Adrenal gland (tissue), 5 donors: Measurements from ENCODE around the gene ANKRD1.

ENCODE experiments used
- POLR2A ChIP-seq, 2 donors: fragments of 450-650 bp; IDR thresholded peaks; one replicate each; pipeline ENCODE4 v1.6.1; 2017; ENCODE audit warnings: antibody characterized with exemption in 2 of 2, mild to moderate bottlenecking in 2 of 2, moderate library complexity in 1 of 2
- TF ChIP-seq, protein P1 (sequence below), 6 experiments: fragments of 450-650 bp in 4 of 6; fragments of 200-600 bp in 2 of 6; sonication (generic) in 1 of 6; IDR thresholded peaks; 1 replicate in 5 of 6; 2 replicates in 1 of 6; pipeline versions ENCODE4 v1.5.1 to v1.8.0; 2016 to 2021; ENCODE audit warnings: antibody characterized with exemption in 6 of 6, mild to moderate bottlenecking in 2 of 6, moderate library complexity in 1 of 6
- donor health status: DM: no; HTN: no; CAD: no.

DNA sequence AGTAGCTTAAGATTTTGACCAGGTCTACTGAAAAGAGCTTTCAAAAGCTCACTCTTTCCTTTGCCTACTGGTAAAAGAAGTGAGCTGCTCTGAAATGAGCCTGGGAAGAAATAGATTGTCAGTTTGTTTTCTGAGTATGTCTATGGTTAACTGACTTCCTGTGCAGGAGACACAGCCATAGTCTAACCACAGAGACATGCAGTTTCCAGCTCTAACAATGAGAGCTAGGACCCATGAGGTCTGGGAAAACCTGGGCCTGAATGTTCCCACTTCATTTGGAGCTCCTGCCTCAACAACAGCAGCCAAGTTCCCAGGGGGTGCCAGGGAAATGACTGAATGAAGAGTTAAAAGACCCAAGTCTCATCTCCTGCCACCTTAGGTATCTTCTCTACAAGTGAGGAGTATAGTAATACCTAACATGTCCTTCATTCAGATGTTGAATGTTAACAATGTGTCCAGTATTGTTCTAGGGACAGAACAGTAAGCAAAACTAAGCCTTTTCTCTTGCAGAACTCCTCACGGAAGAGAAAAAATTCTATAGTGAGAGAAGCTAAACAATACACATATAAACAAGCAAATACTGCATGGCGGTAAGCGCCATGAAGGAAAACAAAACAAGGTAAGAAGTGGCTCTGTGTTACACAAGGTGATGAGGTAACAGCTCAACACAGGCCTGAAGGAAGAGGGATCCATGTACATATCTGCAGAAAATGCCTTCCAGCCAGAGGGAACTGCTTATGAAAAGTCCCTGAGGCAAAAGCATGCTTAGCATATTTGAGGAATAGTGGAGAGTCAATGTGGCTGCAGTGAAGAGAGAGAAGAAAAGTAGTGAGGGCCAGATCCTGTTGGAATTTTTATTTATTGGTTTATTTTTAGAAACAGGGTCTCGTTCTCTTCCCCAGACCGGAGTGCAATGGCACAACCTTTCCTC is 26.4 kb upstream of the ANKRD1 start:
- TF ChIP-seq, protein P1, sequence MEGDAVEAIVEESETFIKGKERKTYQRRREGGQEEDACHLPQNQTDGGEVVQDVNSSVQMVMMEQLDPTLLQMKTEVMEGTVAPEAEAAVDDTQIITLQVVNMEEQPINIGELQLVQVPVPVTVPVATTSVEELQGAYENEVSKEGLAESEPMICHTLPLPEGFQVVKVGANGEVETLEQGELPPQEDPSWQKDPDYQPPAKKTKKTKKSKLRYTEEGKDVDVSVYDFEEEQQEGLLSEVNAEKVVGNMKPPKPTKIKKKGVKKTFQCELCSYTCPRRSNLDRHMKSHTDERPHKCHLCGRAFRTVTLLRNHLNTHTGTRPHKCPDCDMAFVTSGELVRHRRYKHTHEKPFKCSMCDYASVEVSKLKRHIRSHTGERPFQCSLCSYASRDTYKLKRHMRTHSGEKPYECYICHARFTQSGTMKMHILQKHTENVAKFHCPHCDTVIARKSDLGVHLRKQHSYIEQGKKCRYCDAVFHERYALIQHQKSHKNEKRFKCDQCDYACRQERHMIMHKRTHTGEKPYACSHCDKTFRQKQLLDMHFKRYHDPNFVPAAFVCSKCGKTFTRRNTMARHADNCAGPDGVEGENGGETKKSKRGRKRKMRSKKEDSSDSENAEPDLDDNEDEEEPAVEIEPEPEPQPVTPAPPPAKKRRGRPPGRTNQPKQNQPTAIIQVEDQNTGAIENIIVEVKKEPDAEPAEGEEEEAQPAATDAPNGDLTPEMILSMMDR (IDR thresholded peaks at IDR 0.05): no peak
- TF ChIP-seq POLR2A (IDR thresholded peaks at IDR 0.05): no peak
